Measurements from ENCODE around the gene DGCR6. TPM values are rescaled to one million over a fixed set of nuclear protein-coding genes. Genes with fewer than 3 reads are reported as not detected.
"Not testable (repeated sequence)": the region's sequence is repeated elsewhere in the genome, so short reads cannot be mapped to it uniquely, and the experiment has no call there.

Gene DGCR6
- total RNA-seq (2014; rRNA removed), result 0.23 and 2.1 TPM in 2 replicates
- 0.79 TPM for polyA plus RNA-seq (2012)

GRCh38 chr22:18905540-18906409 is at the start of gene DGCR6:
Gene DGCR6, plus strand, starts transcription at chr22:18906320. Its CDS starts 55 bp downstream, at chr22:18906375.
- DNase-seq (ENCODE audit: low read depth), result no peak

- DNase-seq (ENCODE audit: low read depth), result not testable (repeated sequence)
Measured at GRCh38 chr22:18859314-18859713, 46.8 kb upstream of the DGCR6 start.

GRCh38 chr22:18881260-18881659 is 24.9 kb upstream of the DGCR6 start:
- not testable (repeated sequence) for DNase-seq (ENCODE audit: low read depth)

GRCh38 chr22:18884465-18884864 is 21.7 kb upstream of the DGCR6 start:
- DNase-seq (ENCODE audit: low read depth), result not testable (repeated sequence)

GRCh38 chr22:18888115-18888514 is 18.0 kb upstream of the DGCR6 start:
- DNase-seq (ENCODE audit: low read depth), result no peak

- DNase-seq (ENCODE audit: low read depth), result not testable (repeated sequence)
Measured at GRCh38 chr22:18890510-18891192, 15.5 kb upstream of the DGCR6 start.

- DNase-seq (ENCODE audit: low read depth), result not testable (repeated sequence)
Measured at GRCh38 chr22:18893775-18894174, 12.3 kb upstream of the DGCR6 start.

- not testable (repeated sequence) for DNase-seq (ENCODE audit: low read depth)
Measured at GRCh38 chr22:18896037-18896657, 10.0 kb upstream of the DGCR6 start.

GRCh38 chr22:18906410-18906745 is 258 bp downstream of the DGCR6 start:
- not testable (repeated sequence) for DNase-seq (ENCODE audit: low read depth)

GRCh38 chr22:18906896-18907295 is 776 bp downstream of the DGCR6 start:
- no peak for DNase-seq (ENCODE audit: low read depth)

GRCh38 chr22:18909556-18909955 is 3.4 kb downstream of the DGCR6 start:
- DNase-seq (ENCODE audit: low read depth), result no peak

- not testable (repeated sequence) for DNase-seq (ENCODE audit: low read depth)
Measured at GRCh38 chr22:18911535-18911934, 5.4 kb downstream of the DGCR6 start.

- not testable (repeated sequence) for DNase-seq (ENCODE audit: low read depth)
Measured at GRCh38 chr22:18912264-18912946, 6.3 kb downstream of the DGCR6 start.

GRCh38 chr22:18914558-18914957 is 8.4 kb downstream of the DGCR6 start:
- not testable (repeated sequence) for DNase-seq (ENCODE audit: low read depth)

GRCh38 chr22:18915550-18915949 is 9.4 kb downstream of the DGCR6 start:
- not testable (repeated sequence) for DNase-seq (ENCODE audit: low read depth)

- DNase-seq (ENCODE audit: low read depth), result not testable (repeated sequence)
Measured at GRCh38 chr22:18917818-18918217, 11.7 kb downstream of the DGCR6 start.

GRCh38 chr22:18920257-18920902 is 14.3 kb downstream of the DGCR6 start:
- not testable (repeated sequence) for DNase-seq (ENCODE audit: low read depth)

GRCh38 chr22:18925368-18926064 is 19.4 kb downstream of the DGCR6 start:
- no peak for DNase-seq (ENCODE audit: low read depth)

GRCh38 chr22:18927020-18927419 is 20.9 kb downstream of the DGCR6 start:
- DNase-seq (ENCODE audit: low read depth), result no peak

- DNase-seq (ENCODE audit: low read depth), result no peak
Measured at GRCh38 chr22:18927573-18927972, 21.5 kb downstream of the DGCR6 start.
